Omental fat pad (tissue), 4 donors: ENCODE measurements around the gene BIN1. TPM values are rescaled to one million over a fixed set of nuclear protein-coding genes. Genes with fewer than 3 reads are reported as not detected.

Source experiments
- ATAC-seq: fragments of 150-250 bp; one replicate; pipeline ENCODE4 v1.9.1; 2016; ENCODE audit warnings: mild to moderate bottlenecking, moderate library complexity; ENCODE audit not compliant: low FRiP score
- DNase-seq: peaks from one replicate; pipeline ENCODE4 v3.0.0-alpha.2; 2019; ENCODE audit warnings: low spot score
- total RNA-seq, 4 donors: library from RNA; depleted of rRNA; stranded (reverse); fragments of >200 nt; gene quantifications; one replicate each; pipeline ENCODE4 v1.1.0, GENCODE V29; 2016
- TF ChIP-seq, protein P1 (sequence below), 3 donors: fragments of 450-650 bp; IDR thresholded peaks; one replicate each; pipeline ENCODE4 v1.5.1; 2016 to 2017; ENCODE audit warnings: antibody characterized with exemption in 3 of 3, mild to moderate bottlenecking in 3 of 3, moderate library complexity in 2 of 3

The BIN1 gene
- total RNA-seq, 4 donors from 2014 or later = 64.2 to 78.5 (median 73.2) TPM

DNA sequence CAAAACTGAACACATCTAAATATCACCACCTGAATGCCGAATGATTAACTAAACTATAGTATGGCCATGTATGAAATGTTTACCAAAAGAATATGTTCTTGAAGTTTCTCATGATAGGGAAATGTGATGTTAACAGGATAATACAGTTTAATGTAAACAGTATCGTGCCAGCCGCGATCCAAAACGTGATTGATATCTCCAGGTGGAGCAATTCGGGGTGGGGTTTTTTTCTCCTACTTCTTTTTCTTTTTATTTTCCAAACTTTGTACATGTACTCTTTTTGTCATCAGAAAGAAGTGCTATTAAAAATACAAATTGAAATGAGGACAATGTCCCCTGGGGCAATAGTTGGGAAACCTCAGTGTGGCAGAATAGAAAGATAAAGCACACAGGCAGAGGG is 4.0 kb upstream of the BIN1 start:
- ATAC-seq (no peak), DNase-seq (peak; percentile 13)
- TF ChIP-seq, protein P1, sequence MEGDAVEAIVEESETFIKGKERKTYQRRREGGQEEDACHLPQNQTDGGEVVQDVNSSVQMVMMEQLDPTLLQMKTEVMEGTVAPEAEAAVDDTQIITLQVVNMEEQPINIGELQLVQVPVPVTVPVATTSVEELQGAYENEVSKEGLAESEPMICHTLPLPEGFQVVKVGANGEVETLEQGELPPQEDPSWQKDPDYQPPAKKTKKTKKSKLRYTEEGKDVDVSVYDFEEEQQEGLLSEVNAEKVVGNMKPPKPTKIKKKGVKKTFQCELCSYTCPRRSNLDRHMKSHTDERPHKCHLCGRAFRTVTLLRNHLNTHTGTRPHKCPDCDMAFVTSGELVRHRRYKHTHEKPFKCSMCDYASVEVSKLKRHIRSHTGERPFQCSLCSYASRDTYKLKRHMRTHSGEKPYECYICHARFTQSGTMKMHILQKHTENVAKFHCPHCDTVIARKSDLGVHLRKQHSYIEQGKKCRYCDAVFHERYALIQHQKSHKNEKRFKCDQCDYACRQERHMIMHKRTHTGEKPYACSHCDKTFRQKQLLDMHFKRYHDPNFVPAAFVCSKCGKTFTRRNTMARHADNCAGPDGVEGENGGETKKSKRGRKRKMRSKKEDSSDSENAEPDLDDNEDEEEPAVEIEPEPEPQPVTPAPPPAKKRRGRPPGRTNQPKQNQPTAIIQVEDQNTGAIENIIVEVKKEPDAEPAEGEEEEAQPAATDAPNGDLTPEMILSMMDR (IDR thresholded peaks at IDR 0.05) = no peak

DNA sequence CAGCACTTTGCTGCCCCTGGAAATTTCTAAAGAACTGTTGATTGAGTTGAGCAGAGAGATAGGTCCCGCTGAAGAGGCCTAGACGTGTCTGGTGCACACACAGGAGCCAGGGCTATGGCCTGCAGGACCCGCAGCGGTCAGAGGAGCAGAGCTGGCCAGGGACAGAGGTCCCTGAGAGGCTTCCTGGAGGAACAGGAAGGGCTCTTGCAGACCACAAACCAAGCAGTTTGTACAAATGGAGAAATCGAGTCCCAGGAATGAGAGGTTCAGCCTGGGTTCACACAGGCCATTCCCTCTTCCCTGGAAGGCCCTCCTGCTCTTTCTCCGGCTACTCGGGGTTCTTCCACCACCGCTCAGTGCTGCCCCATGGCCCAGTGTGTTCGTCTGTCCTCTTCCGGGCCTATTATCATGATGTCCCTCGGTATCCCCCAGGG is 1.2 kb upstream of the BIN1 start:
- DNase-seq (peak; percentile 19), ATAC-seq (no peak)
- TF ChIP-seq, protein P1 (IDR thresholded peaks at IDR 0.05) = no peak

DNA sequence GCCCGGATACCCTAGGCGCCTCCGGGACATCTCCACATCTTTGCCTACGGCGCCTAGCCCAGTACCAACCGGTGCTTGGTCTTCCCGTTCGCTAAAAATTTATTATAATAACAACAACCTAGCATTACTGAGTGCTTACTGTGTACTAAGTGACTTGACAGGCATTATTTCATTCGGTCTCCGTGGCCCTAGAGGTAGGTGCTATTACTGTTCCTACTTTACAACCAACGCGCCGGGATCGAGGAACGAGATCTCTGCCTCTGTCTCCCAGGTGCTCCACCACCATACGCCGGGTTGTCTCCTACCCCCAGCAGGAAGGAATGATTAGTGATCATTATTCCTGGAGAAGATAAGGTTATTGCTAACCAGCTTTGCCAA is 657 bp upstream of the BIN1 start:
- ATAC-seq (peak; percentile 18), DNase-seq (peak; percentile 26)
- TF ChIP-seq, protein P1 (IDR thresholded peaks at IDR 0.05) = peak in 1 of 3 donors; percentile 2

DNA sequence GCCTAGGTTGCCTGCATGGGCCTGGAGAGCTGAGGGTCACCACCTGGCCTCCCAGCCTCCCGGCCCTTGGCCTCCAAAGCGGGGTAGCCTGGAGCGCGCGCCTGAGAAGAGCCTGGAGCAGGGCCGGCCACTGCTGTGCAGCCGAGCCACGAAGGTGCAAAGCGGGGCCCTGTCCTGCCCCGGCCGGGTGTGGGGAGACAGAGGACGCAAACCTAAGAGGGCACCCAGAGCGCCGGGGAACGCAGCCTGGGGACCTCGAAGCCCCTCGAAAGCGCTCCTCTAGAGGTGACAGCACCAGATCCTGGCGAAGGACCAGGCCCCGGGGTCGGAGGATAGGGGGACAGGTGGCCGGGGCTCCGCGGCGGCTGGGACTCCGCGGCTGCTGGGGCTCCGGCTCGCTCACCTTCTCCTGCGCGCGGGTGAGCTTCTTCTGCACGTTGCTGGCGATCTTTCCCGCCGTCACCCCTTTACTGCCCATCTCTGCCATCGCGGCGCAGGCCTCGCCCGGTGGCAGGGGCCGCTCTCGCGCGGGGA is 430 bp downstream of the BIN1 start:
- ATAC-seq = peak; percentile 26
- TF ChIP-seq, protein P1 (IDR thresholded peaks at IDR 0.05) = no peak
- peak; percentile 22 for DNase-seq

DNA sequence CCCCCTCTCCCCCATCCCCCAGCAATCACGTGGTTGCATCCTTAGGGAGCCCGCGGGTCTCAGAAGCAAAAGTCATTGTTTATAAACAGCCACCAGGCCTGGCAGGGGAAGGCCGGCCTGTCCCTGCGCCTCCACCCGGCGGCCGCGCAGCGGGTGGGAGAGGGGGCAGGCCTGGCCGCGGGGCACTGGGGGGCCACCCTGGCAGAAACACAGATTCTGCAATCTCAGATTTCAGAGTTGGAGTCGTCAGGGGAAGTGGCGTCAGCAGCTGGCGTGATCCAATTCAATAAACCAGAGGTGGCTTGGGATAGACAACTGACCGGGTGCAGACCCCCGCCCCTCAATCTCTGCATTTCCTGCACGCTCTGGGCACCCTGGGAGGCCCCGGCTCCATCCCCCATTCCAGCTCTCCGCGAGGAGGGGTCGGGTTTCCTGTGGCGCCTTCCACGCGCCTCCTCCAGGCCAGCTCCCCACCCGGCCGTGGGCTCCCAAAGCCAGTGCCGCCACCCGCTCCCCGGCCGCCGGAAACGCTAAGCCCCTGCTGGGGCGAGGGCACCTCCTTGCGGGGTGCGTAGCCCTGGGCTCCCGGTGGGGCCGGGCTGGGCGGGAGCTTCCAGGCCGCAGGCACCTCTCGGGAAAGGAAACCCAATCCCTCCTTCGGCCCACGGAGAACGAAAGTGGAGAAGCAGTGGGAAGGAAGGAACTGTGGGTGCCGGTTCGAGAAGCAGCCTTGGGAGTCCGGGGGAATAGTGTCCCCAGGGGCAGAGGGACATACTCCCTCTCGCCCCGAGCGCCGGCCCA is 1.1 kb downstream of the BIN1 start:
- ATAC-seq = peak; percentile 0

DNA sequence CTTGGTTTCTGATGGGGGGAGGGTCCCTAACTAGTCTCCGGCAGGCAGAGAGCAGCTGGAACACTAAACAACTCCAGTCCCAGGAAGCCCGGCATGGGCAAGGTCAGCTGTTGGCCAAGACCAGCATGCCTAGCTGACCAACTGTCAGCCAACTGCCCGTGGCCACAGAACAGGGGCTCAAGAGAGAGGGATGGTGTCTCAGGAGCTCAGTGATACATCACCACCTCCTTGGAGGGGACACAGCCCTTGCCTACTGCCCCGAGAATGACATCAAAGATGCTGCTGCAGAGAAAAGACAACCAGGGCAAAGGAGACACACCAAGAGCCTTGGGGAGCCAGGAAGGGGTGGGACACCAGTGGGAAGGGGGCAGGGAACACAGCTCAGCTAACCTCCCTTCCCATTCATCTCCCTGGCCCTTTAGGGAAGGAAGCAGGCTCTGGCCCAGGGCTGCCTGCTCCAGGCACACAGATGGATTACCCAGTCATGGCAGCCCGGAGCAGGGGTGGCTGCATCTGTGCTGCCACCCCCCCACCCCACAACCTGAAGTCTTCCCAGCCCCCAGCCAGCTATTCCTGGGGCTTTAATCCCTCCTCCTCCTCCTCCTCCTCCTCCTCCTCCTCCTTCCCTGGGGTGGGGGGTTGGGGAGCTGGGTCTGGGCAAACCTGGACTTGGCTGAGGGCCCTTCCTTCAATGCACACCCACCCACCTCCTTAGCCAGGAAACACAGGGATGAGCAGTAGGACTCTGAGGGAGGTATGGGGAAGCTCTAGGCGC is 1.9 kb downstream of the BIN1 start:
- TF ChIP-seq, protein P1 (IDR thresholded peaks at IDR 0.05) = no peak
- ATAC-seq (peak; percentile 3), DNase-seq (peak; percentile 19)

More for the DNA sequence above, 1.1 kb downstream of the BIN1 start:
- DNase-seq = peak; percentile 23
- TF ChIP-seq, protein P1 (IDR thresholded peaks at IDR 0.05) = no peak
